A549 (cell line): ENCODE data around the gene PID1.

Experiments
- CTCF ChIP-seq: fragments of >200 bp; sonication (Bioruptor Twin); formaldehyde crosslinking; IDR thresholded peaks from 3 replicates; pipeline ENCODE4 v1.5.1; 2016
- ESRRA ChIP-seq: fragments of 150-350 bp; IDR thresholded peaks from 2 replicates; pipeline ENCODE4 v1.6.1; 2014; ENCODE audit warnings: mild to moderate bottlenecking, low read length, borderline replicate concordance
- HOXB13 ChIP-seq: fragments of 250-450 bp; sonication (Bioruptor Pico); IDR thresholded peaks from 2 replicates; pipeline ENCODE4 v1.5.0; 2020; ENCODE audit warnings: low read depth, mild to moderate bottlenecking, moderate library complexity
- MAFK ChIP-seq: fragments of 450-650 bp; IDR thresholded peaks from 2 replicates; pipeline ENCODE4 v1.6.1; 2014; ENCODE audit not compliant: partially characterized antibody
- RAD21 ChIP-seq, 2 experiments: fragments of >200 bp in 1 of 2; sonication (Bioruptor Twin) in 1 of 2; formaldehyde crosslinking in 1 of 2; IDR thresholded peaks in 1 of 2; conservative IDR thresholded peaks in 1 of 2; 2 replicates in 1 of 2; 3 replicates in 1 of 2; pipeline ENCODE4 v1.6.1; 2012 to 2018; ENCODE audit warnings: inconsistent platforms in 1 of 2

- TF ChIP-seq CTCF (no peak), RAD21 (conservative IDR thresholded peaks at IDR 0.05 in 1 of 2, IDR thresholded peaks at IDR 0.05 in 1 of 2) (no peak), MAFK (no peak), ESRRA (no peak), HOXB13 (CRISPR knock-in tag) (no peak)
Measured at GRCh38 chr2:229257985-229258384, 13.1 kb downstream of the PID1 start.
